H4 (cell line): ENCODE measurements around the gene RAP1GAP2. TPM values are rescaled to one million over a fixed set of nuclear protein-coding genes. Genes with fewer than 3 reads are reported as not detected.
"Not testable (repeated sequence)": the region's sequence is repeated elsewhere in the genome, so short reads cannot be mapped to it uniquely, and the experiment has no call there.

ENCODE experiments used
- DNase-seq: peaks from one replicate; pipeline ENCODE4 v3.0.0-alpha.2; 2015; ENCODE audit warnings: low spot score
- total RNA-seq: library from RNA; depleted of rRNA; stranded (reverse); fragments of >200 nt; shearing (Covaris generic); gene quantifications from 2 replicates; pipeline ENCODE4 v1.2.3, GENCODE V29; 2014; rRNA removed

Gene RAP1GAP2
- total RNA-seq = 2.0 and 2.4 TPM in 2 replicates

- DNase-seq = no peak
Measured at GRCh38 chr17:2796164-2797125, at the start of gene RAP1GAP2. Gene RAP1GAP2, plus strand, starts transcription at chr17:2796438. Its CDS starts 90 bp downstream, at chr17:2796528.

DNA sequence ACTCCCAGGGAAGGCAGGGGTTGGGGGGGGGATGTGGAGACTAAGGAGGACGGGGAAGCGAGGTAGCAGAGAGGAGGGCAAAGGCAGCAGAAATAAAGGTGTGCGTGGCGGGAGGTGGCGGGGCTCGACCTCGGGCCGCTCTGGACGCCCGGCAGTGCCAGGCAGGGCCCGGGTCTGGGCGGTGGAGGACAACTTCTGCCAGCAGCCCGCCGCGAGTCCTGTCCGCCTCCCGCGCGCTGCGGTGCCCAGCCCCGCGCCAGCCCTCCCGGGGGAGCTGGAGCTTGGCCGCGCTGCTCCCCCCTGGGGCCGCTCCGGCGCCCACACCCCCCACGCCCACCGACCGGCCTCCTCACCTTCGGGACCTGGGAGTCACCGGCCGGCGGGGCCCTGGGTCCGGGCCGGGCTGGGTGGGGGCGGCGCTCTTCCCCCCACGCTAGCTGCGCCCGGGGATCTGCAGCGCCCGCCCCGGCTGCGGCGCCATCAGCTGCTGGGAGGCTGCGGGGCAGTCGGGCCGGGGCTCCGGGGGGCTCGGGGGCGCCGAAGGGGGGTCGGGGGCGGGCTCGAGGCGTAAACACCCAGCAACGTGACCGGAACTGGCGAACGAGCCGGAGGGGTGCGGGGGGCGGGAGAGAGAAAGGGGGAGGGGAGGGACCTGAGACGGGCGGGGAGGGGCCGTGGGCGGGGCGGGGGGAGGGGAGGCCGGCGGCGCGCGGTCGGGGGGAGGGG lies 47.0 kb upstream of the RAP1GAP2 start, which contains the start of gene CCDC92B:
TSS of gene CCDC92B (minus strand) at position 595 of the 726 bp plus-strand sequence. CDS start 14,507 bp downstream, outside the sequence.
- no peak for DNase-seq

GRCh38 chr17:2749784-2750181 lies 46.5 kb upstream of the RAP1GAP2 start:
- peak; percentile 25 for DNase-seq

GRCh38 chr17:2750721-2751120 lies 45.5 kb upstream of the RAP1GAP2 start:
- DNase-seq = no peak

GRCh38 chr17:2751491-2751890 lies 44.7 kb upstream of the RAP1GAP2 start:
- no peak for DNase-seq

- no peak for DNase-seq
Measured at GRCh38 chr17:2755891-2756724, 40.1 kb upstream of the RAP1GAP2 start.

GRCh38 chr17:2758870-2759269 lies 37.4 kb upstream of the RAP1GAP2 start:
- no peak for DNase-seq

DNA sequence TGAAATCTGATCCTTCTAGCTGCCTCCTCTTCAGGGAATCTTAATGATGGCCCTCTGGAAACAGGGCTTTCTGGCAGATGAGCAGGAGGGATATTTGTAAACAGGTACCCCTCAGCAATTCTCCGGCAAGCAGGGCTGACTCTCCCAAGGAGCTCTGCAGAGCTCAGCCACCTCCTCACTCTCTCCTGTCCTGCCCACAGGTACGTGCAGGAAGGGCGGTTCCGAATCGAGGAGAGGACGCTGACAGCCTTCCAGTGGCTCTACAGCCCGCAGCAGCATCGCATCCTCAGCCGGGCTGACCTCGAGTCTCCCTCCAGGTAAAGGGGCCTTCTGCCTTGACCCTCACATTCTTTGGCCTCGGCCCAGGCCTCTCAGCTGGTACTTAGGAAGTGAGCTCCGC lies 26.1 kb upstream of the RAP1GAP2 start:
- no peak for DNase-seq

- DNase-seq = no peak
Measured at GRCh38 chr17:2775206-2775605, 21.0 kb upstream of the RAP1GAP2 start.

DNA sequence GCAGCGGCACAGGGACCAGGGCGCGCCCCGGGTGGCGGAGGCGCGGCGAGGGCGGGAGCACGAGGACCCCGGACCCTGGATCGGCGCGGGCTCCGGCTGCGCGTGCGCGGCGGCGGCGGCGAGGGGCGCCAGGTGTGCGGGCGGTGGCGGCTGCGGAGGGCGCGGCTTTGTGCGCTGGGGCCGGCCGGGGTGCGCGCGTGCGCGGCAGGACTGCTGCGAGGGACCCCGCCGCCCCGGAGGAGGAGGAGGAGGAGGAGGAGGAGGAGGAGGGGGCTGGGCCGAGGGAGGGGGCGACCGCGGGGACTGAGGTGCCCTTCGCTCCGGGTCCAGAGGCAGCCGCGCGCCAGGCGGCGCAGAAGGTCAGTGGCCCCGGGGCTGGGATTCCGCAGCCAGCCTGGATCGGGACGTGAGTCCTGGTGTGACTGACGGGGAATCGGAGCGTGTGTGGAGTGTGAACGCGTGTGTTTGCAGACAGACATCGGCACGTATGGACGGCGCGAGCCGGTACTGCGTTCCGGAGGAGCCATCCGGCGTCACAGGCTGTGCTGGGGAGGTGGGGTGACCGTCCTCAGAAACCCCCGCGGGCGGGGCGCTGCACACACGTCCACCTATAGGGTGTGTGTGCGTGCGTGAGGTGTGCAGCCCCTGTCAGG lies 19.5 kb upstream of the RAP1GAP2 start:
- DNase-seq = no peak

GRCh38 chr17:2777242-2777867 lies 18.9 kb upstream of the RAP1GAP2 start:
- DNase-seq = no peak

DNA sequence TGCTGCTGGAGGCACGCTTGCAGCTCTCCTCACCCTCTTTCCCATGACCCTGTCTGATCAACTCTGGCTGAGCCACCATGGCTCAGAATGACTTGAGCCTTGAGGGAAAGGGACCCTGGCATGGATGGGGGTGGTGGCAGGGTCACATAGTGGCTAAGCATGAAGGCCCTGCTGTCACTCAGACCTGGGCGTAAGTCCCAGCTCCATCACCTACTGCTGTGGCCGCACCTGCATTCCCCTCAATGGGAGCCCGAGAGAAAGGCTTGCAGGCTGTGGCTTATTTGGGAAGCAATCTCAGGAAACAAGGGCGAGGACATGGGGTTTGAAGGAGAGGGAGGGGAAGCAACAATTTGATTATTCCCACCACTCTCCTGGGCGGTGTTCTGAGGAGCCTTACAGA lies 17.7 kb upstream of the RAP1GAP2 start:
- no peak for DNase-seq

- DNase-seq = no peak
Measured at GRCh38 chr17:2779545-2779944, 16.7 kb upstream of the RAP1GAP2 start.

DNA sequence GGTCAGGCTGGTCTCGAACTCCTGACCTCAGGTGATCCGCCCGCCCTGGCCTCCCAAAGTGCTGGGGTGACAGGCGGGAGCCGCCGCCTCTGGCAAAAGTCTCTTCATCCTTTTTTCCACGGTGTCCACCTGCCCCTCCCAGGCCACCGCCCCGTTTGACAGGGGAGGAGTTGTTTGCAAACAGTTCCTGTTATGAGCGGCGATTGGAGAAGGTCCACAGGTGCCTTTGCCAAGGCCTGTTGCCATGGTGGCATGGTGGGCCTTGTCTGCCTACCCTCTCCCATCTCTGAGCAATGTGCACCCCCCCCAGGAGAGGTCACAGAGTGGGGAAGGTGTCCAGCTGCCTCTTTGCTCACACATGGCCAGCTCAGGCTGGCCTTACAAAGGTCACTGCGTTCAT lies 16.0 kb upstream of the RAP1GAP2 start:
- DNase-seq = no peak

GRCh38 chr17:2780931-2781454 lies 15.2 kb upstream of the RAP1GAP2 start:
- no peak for DNase-seq

GRCh38 chr17:2781598-2781997 lies 14.6 kb upstream of the RAP1GAP2 start:
- DNase-seq = not testable (repeated sequence)

DNA sequence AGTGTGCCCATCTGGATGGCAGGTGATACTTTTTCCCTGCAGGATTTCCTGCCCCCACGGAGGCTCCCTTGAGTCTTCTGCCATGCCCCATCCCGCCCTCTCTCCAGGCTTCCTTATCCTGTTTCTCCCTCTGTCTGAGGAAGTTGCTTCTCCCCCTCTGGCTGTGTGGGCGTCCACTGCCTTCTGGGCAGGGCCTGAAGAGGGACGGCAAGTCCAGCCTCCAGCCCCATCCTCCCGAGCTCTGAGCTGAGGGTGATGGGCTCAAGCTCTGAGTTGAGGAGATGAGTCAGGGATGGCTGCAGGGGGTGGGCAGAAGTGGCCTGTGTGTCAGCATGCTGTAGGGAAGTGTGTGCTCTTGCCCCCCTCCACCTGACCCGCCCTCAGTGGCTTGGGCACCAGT lies 14.2 kb upstream of the RAP1GAP2 start:
- no peak for DNase-seq

DNA sequence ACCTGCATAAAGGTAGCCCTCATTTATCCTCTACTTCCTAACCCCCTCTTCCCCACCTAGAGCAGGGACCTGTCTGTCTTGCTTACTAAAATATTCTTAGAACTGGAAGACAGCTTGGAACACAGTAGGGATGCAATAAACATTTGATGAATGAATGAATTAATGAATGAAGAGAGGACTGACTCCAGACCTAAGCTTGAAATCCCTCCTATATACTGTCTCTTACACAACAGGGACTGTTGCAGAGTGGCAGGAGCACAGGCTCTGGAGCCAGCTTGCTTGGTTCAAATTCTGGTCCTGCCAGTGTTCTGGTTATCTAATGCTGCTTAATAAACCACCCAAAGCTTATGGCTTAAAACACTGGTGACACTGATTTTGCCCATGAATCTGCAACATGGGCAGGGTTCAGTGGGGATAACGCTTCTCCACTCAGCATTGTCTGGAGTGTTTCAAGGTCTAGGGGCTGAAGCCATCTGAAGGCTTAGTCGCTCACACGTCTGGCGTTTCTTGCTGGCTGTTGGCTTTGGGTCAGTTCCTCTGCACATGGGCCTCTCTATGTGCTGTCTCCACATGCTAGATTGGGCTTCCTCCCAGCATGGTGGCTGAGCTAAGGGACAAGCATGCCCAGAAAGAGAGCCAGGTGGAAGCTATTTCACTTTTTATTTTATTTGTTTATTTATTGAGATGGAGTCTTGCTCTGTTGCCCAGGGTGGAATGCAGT lies 12.8 kb upstream of the RAP1GAP2 start:
- no peak for DNase-seq

DNA sequence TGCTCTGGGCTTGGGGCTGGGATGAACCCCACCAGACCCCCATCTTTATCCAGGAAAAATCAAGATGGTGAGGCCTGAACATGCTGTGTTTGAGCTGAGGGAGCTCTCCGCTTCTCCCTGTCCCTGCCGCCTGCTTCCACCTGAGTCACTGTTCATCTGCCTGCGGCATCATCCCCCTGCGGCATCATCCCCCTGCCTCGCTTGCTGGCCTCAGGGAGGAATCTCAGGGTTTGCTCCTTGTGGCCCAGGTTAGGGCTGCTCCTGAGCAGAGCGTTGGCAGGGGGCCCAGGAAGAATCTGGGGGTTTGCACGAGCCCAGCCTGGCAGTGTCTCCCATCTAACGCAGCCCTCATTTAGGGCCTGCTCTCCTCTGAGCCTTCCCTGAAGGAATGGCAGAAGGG lies 11.4 kb upstream of the RAP1GAP2 start:
- DNase-seq = no peak

GRCh38 chr17:2785376-2785775 lies 10.9 kb upstream of the RAP1GAP2 start:
- DNase-seq = not testable (repeated sequence)
